GM23248 (cell line): ENCODE data around the gene JAGN1.

Experiments used
- EZH2 ChIP-seq: fragments of 200-600 bp; sonication (generic); IDR thresholded peaks from 2 replicates; pipeline ENCODE4 v1.6.1; 2018; ENCODE audit warnings: antibody characterized with exemption, mild to moderate bottlenecking; ENCODE audit not compliant: insufficient read depth, poor library complexity, severe bottlenecking
- EZH2phosphoT487 ChIP-seq: fragments of 200-600 bp; sonication (generic); IDR thresholded peaks from 2 replicates; pipeline ENCODE4 v1.6.1; 2018; ENCODE audit warnings: antibody characterized with exemption, moderate library complexity, mild to moderate bottlenecking, low read depth; ENCODE audit not compliant: insufficient read depth

DNA sequence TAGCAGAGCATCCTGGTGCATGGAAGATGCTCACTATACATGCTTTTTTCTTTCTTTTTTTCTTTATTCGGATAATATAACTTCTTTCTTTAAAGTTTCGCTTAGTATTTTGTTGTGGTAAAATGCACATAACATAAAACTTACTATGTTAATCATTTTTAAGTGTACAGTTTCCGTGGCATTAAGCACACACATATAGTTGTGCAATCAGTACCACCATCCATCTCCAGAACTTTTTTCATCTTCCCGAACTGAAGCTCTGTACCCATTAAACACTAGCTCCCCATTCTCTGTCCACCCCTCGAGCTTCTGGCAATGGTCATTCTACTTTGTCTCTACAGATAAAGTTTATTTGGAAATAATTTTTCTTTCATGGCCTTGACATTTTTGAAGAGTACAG is 1.0 kb upstream of the JAGN1 start:
- TF ChIP-seq EZH2 (no peak), EZH2phosphoT487 (no peak)
